Activated CD4-positive, alpha-beta T cell treated with anti-CD3 and anti-CD28 coated beads, Interleukin-2, amount 10 ng/mL, durations not matched to agents 7 days and 5 days (primary cell): ENCODE measurements around the gene ACOT12. TPM values are rescaled to one million over a fixed set of nuclear protein-coding genes. Genes with fewer than 3 reads are reported as not detected.
A peak's percentile ranks its signal among the peaks of the same experiment; 100 is the strongest.

Experiments used
- CTCF ChIA-PET: fragments of 350-600 bp; sonication (Branson Sonifier 250); formaldehyde crosslinking; loops from one replicate; lab custom pipeline; 2021; ENCODE audit warnings: antibody characterized with exemption; lab: Charles Lee
- POLR2A ChIA-PET: fragments of 350-600 bp; sonication (Branson Sonifier 250); formaldehyde crosslinking; loops from one replicate; lab custom pipeline; 2021; ENCODE audit warnings: antibody characterized with exemption; lab: Charles Lee
- DNase-seq: peaks from one replicate; pipeline ENCODE4 v3.0.0-alpha.2; 2020
- H3K27ac Mint-ChIP-seq: one replicate; pipeline ENCODE4 v1.8.0; 2021; ENCODE audit warnings: mild to moderate bottlenecking, moderate library complexity, mixed read lengths
- H3K27me3 Mint-ChIP-seq: one replicate; pipeline ENCODE4 v1.8.0; 2021; ENCODE audit warnings: mixed read lengths
- H3K36me3 Mint-ChIP-seq: one replicate; pipeline ENCODE4 v1.8.0; 2021; ENCODE audit warnings: low read depth, mixed read lengths
- H3K4me1 Mint-ChIP-seq: one replicate; pipeline ENCODE4 v1.8.0; 2021; ENCODE audit warnings: mixed read lengths
- H3K4me3 Mint-ChIP-seq: one replicate; pipeline ENCODE4 v1.8.0; 2021; ENCODE audit warnings: mild to moderate bottlenecking, moderate library complexity, mixed read lengths
- H3K9me3 Mint-ChIP-seq: one replicate; pipeline ENCODE4 v1.8.0; 2021; ENCODE audit warnings: mixed read lengths
- total RNA-seq, 2 experiments: library from RNA; stranded (reverse); gene quantifications; one replicate each; pipeline ENCODE4 v1.2.3, GENCODE V29; 2021

The ACOT12 gene
- total RNA-seq, 2 experiments from 2014 or later, result not detected

- no peaks in the 10 kb centered on the region for H3K36me3 Mint-ChIP-seq
- H3K27me3 Mint-ChIP-seq, result peaks cover 55% of the 10 kb centered on the region
- DNase-seq, result no peak
- CTCF ChIA-PET, result interaction anchor here (1.2 to 1.4 kb wide), 2 partner anchors 11 to 748 kb away, joined by 3 read pairs; no protein-coding TSS in a partner anchor
- H3K9me3 Mint-ChIP-seq, result no peaks in the 10 kb centered on the region
- POLR2A ChIA-PET, result no interaction called here
- H3K4me3 Mint-ChIP-seq, result peak overlapping the region; percentile 47
- no peak overlapping the region for H3K27ac Mint-ChIP-seq
- no peaks in the 10 kb centered on the region for H3K4me1 Mint-ChIP-seq
Observed at GRCh38 chr5:81393430-81393782, 528 bp downstream of the ACOT12 start.

- Mint-ChIP-seq H3K9me3 (no peaks in the 10 kb centered on the region), H3K4me1 (no peaks in the 10 kb centered on the region), H3K27ac (no peak overlapping the region), H3K36me3 (no peaks in the 10 kb centered on the region), H3K4me3 (no peak overlapping the region), H3K27me3 (peaks cover 33% of the 10 kb centered on the region)
- no peak for DNase-seq
- ChIA-PET POLR2A (no interaction called here), CTCF (interaction anchor here (1.2 to 1.5 kb wide), 2 partner anchors 10 to 24 kb away, joined by 3 to 6 read pairs; no protein-coding TSS in a partner anchor)
Observed at GRCh38 chr5:81389025-81389424, 4.9 kb downstream of the ACOT12 start.

- no peak for DNase-seq
- ChIA-PET CTCF (interaction anchor here (1.2 to 1.5 kb wide), 3 partner anchors 11 to 30 kb away, joined by 3 to 6 read pairs (median 3); no protein-coding TSS in a partner anchor), POLR2A (no interaction called here)
- no peak overlapping the region for H3K4me3 Mint-ChIP-seq
- H3K9me3 Mint-ChIP-seq, result no peaks in the 10 kb centered on the region
- no peaks in the 10 kb centered on the region for H3K36me3 Mint-ChIP-seq
- peaks cover 27% of the 10 kb centered on the region for H3K27me3 Mint-ChIP-seq
- H3K27ac Mint-ChIP-seq, result no peak overlapping the region
- H3K4me1 Mint-ChIP-seq, result no peaks in the 10 kb centered on the region
Observed at GRCh38 chr5:81388169-81388568, 5.8 kb downstream of the ACOT12 start.

- no peaks in the 10 kb centered on the region for H3K4me1 Mint-ChIP-seq
- no peaks in the 10 kb centered on the region for H3K9me3 Mint-ChIP-seq
- H3K36me3 Mint-ChIP-seq, result no peaks in the 10 kb centered on the region
- ChIA-PET POLR2A (no interaction called here), CTCF (no interaction called here)
- no peak overlapping the region for H3K27ac Mint-ChIP-seq
- no peak overlapping the region for H3K4me3 Mint-ChIP-seq
- H3K27me3 Mint-ChIP-seq, result peaks cover 4% of the 10 kb centered on the region
- no peak for DNase-seq
Observed at GRCh38 chr5:81383867-81384266, 10.1 kb downstream of the ACOT12 start.

- CTCF ChIA-PET, result interaction anchor here (0.5 kb wide), 1 partner anchor 23 kb away, joined by 3 read pairs; no protein-coding TSS in a partner anchor
- H3K4me3 Mint-ChIP-seq, result no peak overlapping the region
- DNase-seq, result no peak
Observed at GRCh38 chr5:81371354-81371876, 22.5 kb downstream of the ACOT12 start.

GRCh38 chr5:81370912-81371311, 23.0 kb downstream of the ACOT12 start:
- no peak overlapping the region for H3K4me3 Mint-ChIP-seq
- no peaks in the 10 kb centered on the region for H3K9me3 Mint-ChIP-seq
- CTCF ChIA-PET, result no interaction called here
- no peak overlapping the region for H3K27ac Mint-ChIP-seq
- POLR2A ChIA-PET, result no interaction called here
- peaks cover 5% of the 10 kb centered on the region for H3K4me1 Mint-ChIP-seq
- peaks cover 13% of the 10 kb centered on the region for H3K27me3 Mint-ChIP-seq
- no peaks in the 10 kb centered on the region for H3K36me3 Mint-ChIP-seq
- no peak for DNase-seq

More at GRCh38 chr5:81371354-81371876, 22.5 kb downstream of the ACOT12 start:
- POLR2A ChIA-PET, result no interaction called here
- no peaks in the 10 kb centered on the region for H3K36me3 Mint-ChIP-seq
- peaks cover 5% of the 10 kb centered on the region for H3K4me1 Mint-ChIP-seq
- no peaks in the 10 kb centered on the region for H3K9me3 Mint-ChIP-seq
- peaks cover 17% of the 10 kb centered on the region for H3K27me3 Mint-ChIP-seq
- no peak overlapping the region for H3K27ac Mint-ChIP-seq

GRCh38 chr5:81365541-81365940, 28.4 kb downstream of the ACOT12 start:
- POLR2A ChIA-PET, result no interaction called here

GRCh38 chr5:81363093-81363871, 30.7 kb downstream of the ACOT12 start:
- Mint-ChIP-seq H3K4me3 (no peak overlapping the region), H3K9me3 (no peaks in the 10 kb centered on the region), H3K27ac (no peak overlapping the region), H3K4me1 (no peaks in the 10 kb centered on the region), H3K27me3 (peaks cover 2% of the 10 kb centered on the region), H3K36me3 (no peaks in the 10 kb centered on the region)
- POLR2A ChIA-PET, result no interaction called here
- CTCF ChIA-PET, result no interaction called here
- no peak for DNase-seq

More at GRCh38 chr5:81365541-81365940, 28.4 kb downstream of the ACOT12 start:
- Mint-ChIP-seq H3K4me3 (no peak overlapping the region), H3K36me3 (no peaks in the 10 kb centered on the region), H3K27ac (no peak overlapping the region), H3K9me3 (no peaks in the 10 kb centered on the region), H3K4me1 (peaks cover 5% of the 10 kb centered on the region), H3K27me3 (peaks cover 2% of the 10 kb centered on the region)
- no peak for DNase-seq
- CTCF ChIA-PET, result interaction anchor here (0.6 to 1.6 kb wide), 3 partner anchors 16 to 23 kb away, joined by 3 to 6 read pairs (median 4); no protein-coding TSS in a partner anchor

- H3K4me1 Mint-ChIP-seq, result no peaks in the 10 kb centered on the region
- ChIA-PET CTCF (no interaction called here), POLR2A (no interaction called here)
Observed at GRCh38 chr5:81361600-81361999, 32.3 kb downstream of the ACOT12 start.

GRCh38 chr5:81360640-81361039, 33.3 kb downstream of the ACOT12 start:
- no peak overlapping the region for H3K4me3 Mint-ChIP-seq
- POLR2A ChIA-PET, result no interaction called here
- no peaks in the 10 kb centered on the region for H3K9me3 Mint-ChIP-seq

More at GRCh38 chr5:81361600-81361999, 32.3 kb downstream of the ACOT12 start:
- H3K27me3 Mint-ChIP-seq, result peaks cover under 1% of the 10 kb centered on the region
- DNase-seq, result no peak
- no peaks in the 10 kb centered on the region for H3K9me3 Mint-ChIP-seq
- no peak overlapping the region for H3K4me3 Mint-ChIP-seq
- H3K36me3 Mint-ChIP-seq, result no peaks in the 10 kb centered on the region
- H3K27ac Mint-ChIP-seq, result no peak overlapping the region

GRCh38 chr5:81359881-81360280, 34.1 kb downstream of the ACOT12 start:
- H3K36me3 Mint-ChIP-seq, result no peaks in the 10 kb centered on the region
- H3K27me3 Mint-ChIP-seq, result no peaks in the 10 kb centered on the region
- no peak overlapping the region for H3K4me3 Mint-ChIP-seq
- H3K4me1 Mint-ChIP-seq, result no peaks in the 10 kb centered on the region
- CTCF ChIA-PET, result interaction anchor here (1.2 kb wide), 1 partner anchor 150 kb away, joined by 3 read pairs; no protein-coding TSS in a partner anchor
- H3K27ac Mint-ChIP-seq, result no peak overlapping the region
- DNase-seq, result no peak
- no peaks in the 10 kb centered on the region for H3K9me3 Mint-ChIP-seq
- POLR2A ChIA-PET, result no interaction called here

More at GRCh38 chr5:81360640-81361039, 33.3 kb downstream of the ACOT12 start:
- Mint-ChIP-seq H3K36me3 (no peaks in the 10 kb centered on the region), H3K27ac (no peak overlapping the region), H3K4me1 (no peaks in the 10 kb centered on the region), H3K27me3 (no peaks in the 10 kb centered on the region)
- no peak for DNase-seq
- CTCF ChIA-PET, result interaction anchor here (0.8 to 1.2 kb wide), 2 partner anchors 151 to 228 kb away, joined by 3 read pairs; no protein-coding TSS in a partner anchor

GRCh38 chr5:81359108-81359507, 34.8 kb downstream of the ACOT12 start:
- no peaks in the 10 kb centered on the region for H3K4me1 Mint-ChIP-seq
- H3K36me3 Mint-ChIP-seq, result no peaks in the 10 kb centered on the region
- no peak overlapping the region for H3K27ac Mint-ChIP-seq
- H3K9me3 Mint-ChIP-seq, result no peaks in the 10 kb centered on the region
- ChIA-PET POLR2A (no interaction called here), CTCF (no interaction called here)
- no peak for DNase-seq
- H3K4me3 Mint-ChIP-seq, result no peak overlapping the region
- no peaks in the 10 kb centered on the region for H3K27me3 Mint-ChIP-seq
